ENCODE results near the gene ZNF568. TPM values are rescaled to one million over a fixed set of nuclear protein-coding genes. Genes with fewer than 3 reads are reported as not detected.

Gene ZNF568
- total and polyA plus RNA-seq, 9 of the 15 experiments (the other 6 are each of a cell fraction or from before 2014, with no cell fraction given) = 0.04 to 0.36 (median 0.07) TPM; not detected in 1

GRCh38 chr19:36898422-36898821 lies 17.7 kb upstream of the ZNF568 start:
- Histone ChIP-seq H3K4me1 (replicated peaks in 1 of 2; ENCODE audit: control insufficient read depth in 2 of 2, insufficient read depth in 2 of 2, low read length in 2 of 2) (no peaks in the 10 kb centered on the region), H3K9ac (ENCODE audit: insufficient read depth in 1 of 2, low read depth in 2 of 2, low read length in 2 of 2) (no peak overlapping the region), H3K79me2 (ENCODE audit: control insufficient read depth, insufficient read depth, low read length) (no peaks in the 10 kb centered on the region), H3K9me3 (replicated peaks; ENCODE audit: control insufficient read depth, insufficient read depth, low read depth, low read length) (no peaks in the 10 kb centered on the region; the same call in 1 of the 2 replicates), H3K27me3 (ENCODE audit: control insufficient read depth in 2 of 2, insufficient read depth in 2 of 2, low read length in 2 of 2) (no peaks in the 10 kb centered on the region), H3K36me3 (ENCODE audit: control insufficient read depth, insufficient read depth, low read length) (no peaks in the 10 kb centered on the region), H3K27ac (ENCODE audit: extremely low read depth, low read depth, low read length) (no peak overlapping the region), H2AFZ (ENCODE audit: low read depth, low read length) (no peak overlapping the region), H3K4me2 (ENCODE audit: insufficient read depth, low read length) (no peak overlapping the region), H4K20me1 (replicated peaks; ENCODE audit: control insufficient read depth, insufficient read depth, low read length) (no peaks in the 10 kb centered on the region), H3K4me3 (no peak overlapping the region), H3K9me1 (ENCODE audit: control insufficient read depth, insufficient read depth, low read length) (no peaks in the 10 kb centered on the region)
- intact Hi-C loops (cut with micrococcal nuclease) (no loop called here), in situ Hi-C loops (cut with MboI) (no loop called here)
- TF ChIP-seq CREBBP (IDR thresholded peaks at IDR 0.05; ENCODE audit: low read depth, low read length) (no peak), HLTF (IDR thresholded peaks at IDR 0.05) (no peak), HDAC6 (IDR thresholded peaks at IDR 0.05; ENCODE audit: low read depth, low read length) (no peak), ZNF140 (CRISPR knock-in tag; IDR thresholded peaks at IDR 0.05) (no peak), ZNF436 (CRISPR knock-in tag; IDR thresholded peaks at IDR 0.05) (no peak), CREB5 (CRISPR knock-in tag; IDR thresholded peaks at IDR 0.05) (no peak), EP400 (IDR thresholded peaks at IDR 0.05) (no peak), RBM22 (IDR thresholded peaks at IDR 0.05; ENCODE audit: low read depth, low read length, poor library complexity, severe bottlenecking) (no peak), ZEB2 (IDR thresholded peaks at IDR 0.05) (no peak), ZNF589 (CRISPR knock-in tag; IDR thresholded peaks at IDR 0.05; ENCODE audit: low read depth) (no peak), BHLHE40 (IDR thresholded peaks at IDR 0.05; ENCODE audit: low read length) (no peak), CEBPB (tag; IDR thresholded peaks at IDR 0.05) (no peak), HMGN3 (IDR thresholded peaks at IDR 0.05; ENCODE audit: borderline replicate concordance, extremely low read depth, insufficient read length, low read depth, low read length) (no peak), RBFOX2 (IDR thresholded peaks at IDR 0.05; ENCODE audit: low read depth, low read length) (no peak), NBN (IDR thresholded peaks at IDR 0.05; ENCODE audit: low read depth) (no peak), KDM5B (IDR thresholded peaks at IDR 0.05; ENCODE audit: insufficient replicate concordance, low read depth, low read length) (no peak), GTF2B (IDR thresholded peaks at IDR 0.05; ENCODE audit: extremely low read depth, insufficient read length) (no peak), RAD51 (IDR thresholded peaks at IDR 0.05; ENCODE audit: borderline replicate concordance, low read depth) (no peak), ZNF134 (CRISPR knock-in tag; conservative IDR thresholded peaks at IDR 0.05) (no peak)
- 5% methylated on average over 4 of the region's 4 CpGs for WGBS (ENCODE audit: insufficient coverage, low coverage, missing lambda C conversion rate)
- ATAC-seq = no peak
- ChIA-PET CTCF (ENCODE audit: low intra/inter-chr PET ratio) (no interaction called here), POLR2A (interaction anchor here (0.6 kb wide), 1 partner anchor 178 kb away, joined by 3 read pairs; no protein-coding TSS in a partner anchor)
- FAIRE-seq = no peak
- BruUV-seq (replicated peaks) = no TSS peak
- DNase-seq (ENCODE audit: extremely low read depth in 1 of 4, low spot score in 3 of 4) = no peak

Measured in K562 (cell line).